Pancreas (tissue), 10 donors: ENCODE data around the gene SKIC8. TPM values are rescaled to one million over a fixed set of nuclear protein-coding genes. Genes with fewer than 3 reads are reported as not detected.

Experiments used
- ATAC-seq, 4 donors: fragments of 200-7000 bp; cut with Tn5 transposase; one replicate each; pipeline versions ENCODE4 v1.8.0 to v1.9.1; 2020; ENCODE audit warnings: mild to moderate bottlenecking in 4 of 4, moderate library complexity in 4 of 4
- DNase-seq, 6 donors: peaks; one replicate each; pipeline ENCODE4 v3.0.0-alpha.2; 2020
- FAIRE-seq: peaks from 2 replicates; lab custom pipeline; 2012; peaks lifted over from hg19 to GRCh38; lab: Jason Lieb, UNC
- H3K27ac ChIP-seq, 4 donors: fragments of 200-600 bp; sonication (generic); 1 replicate in 3 of 4; 2 replicates in 1 of 4; pipeline versions ENCODE4 v1.5.0 to v1.8.0; 2020
- H3K27me3 ChIP-seq, 4 donors: fragments of 200-600 bp; one replicate each; pipeline ENCODE4 v1.8.0; 2021
- H3K36me3 ChIP-seq, 3 donors: fragments of 200-600 bp; sonication (generic) in 1 of 3; one replicate each; pipeline versions ENCODE4 v1.5.0 to v1.8.0; 2020 to 2021
- H3K4me1 ChIP-seq, 3 donors: fragments of 200-600 bp; one replicate each; pipeline ENCODE4 v1.8.0; 2021
- H3K4me3 ChIP-seq, 4 donors: fragments of 200-600 bp; sonication (generic) in 2 of 4; one replicate each; pipeline versions ENCODE4 v1.5.0 to v1.8.0; 2020 to 2021
- H3K9me3 ChIP-seq, 4 donors: fragments of 200-600 bp; one replicate each; pipeline ENCODE4 v1.8.0; 2021
- CTCF ChIP-seq, 4 donors: fragments of 200-600 bp; sonication (generic) in 3 of 4; IDR thresholded peaks; one replicate each; pipeline versions ENCODE4 v1.5.0 to v1.8.0; 2021; ENCODE audit warnings: antibody characterized with exemption in 4 of 4
- WGBS, 2 donors: extraction: QIAGEN DNeasy Blood & Tissue Kit; methylation state at CpG; one replicate each; pipeline ENCODE4 v1.1.7; 2013; 5-methylcytosine and 5-hydroxymethylcytosine counted together
- intact Hi-C, 3 donors: fragments of 100-400 bp; cut with DNase I; formaldehyde crosslinking; loops; one replicate each; pipeline versions ENCODE4 v1.11.1 to v1.14.2; 2022
- polyA plus RNA-seq, 2 donors: library from polyadenylated mRNA; stranded (reverse); fragments of 200-250 nt; gene quantifications; one replicate each; pipeline ENCODE4 v1.2.3, GENCODE V29; 2013
- total RNA-seq, 6 donors: library from RNA; stranded (reverse); fragmentation: NEBNext Ultra II Directional in 4 of 6; extraction: Animal tissue kit (Norgen Biotek cat#: 25700) in 4 of 6; gene quantifications; one replicate each; pipeline versions ENCODE4 v1.2.1 to v1.2.4, GENCODE V29; 2021 to 2023
- donor health status: healthy with polysubstance abuse.
- donor health status: DM: no; HTN: no; CAD: no; lungs with moderate emphysema.
- donor health status: DM: no; HTN: no; CAD: no.
- donor health status: control.
- donor health status: control.
- donor health status: Bipolar disorder and iron deficiency.
- donor health status: DM: yes; HTN: yes; CAD: no.
- donor health status: DM: no; HTN: no; CAD: no.
- donor health status: DM: no; HTN: no; CAD: no.
- donor health status: DM: yes; HTN: yes; CAD: no.

The SKIC8 gene
- total and polyA plus RNA-seq, 8 donors: 17.2 to 44.6 (median 21.2) TPM

GRCh38 chr15:78282324-78282723 lies 17.1 kb downstream of the SKIC8 start:
- Histone ChIP-seq H3K36me3 (peaks cover 0 to 18% (median 12%) of the 10 kb centered on the region in 3 donors), H3K9me3 (no peaks in the 10 kb centered on the region), H3K4me3 (no peak overlapping the region), H3K27me3 (no peaks in the 10 kb centered on the region), H3K27ac (no peak overlapping the region), H3K4me1 (no peaks in the 10 kb centered on the region)
- DNase-seq: no peak
- intact Hi-C loops: no loop called here
- ATAC-seq: no peak
- FAIRE-seq: no peak
- WGBS, 2 donors: 89 to 93% methylated on average over 2 of the region's 2 CpGs
- no peak for TF ChIP-seq CTCF (IDR thresholded peaks at IDR 0.05)

- no peak for TF ChIP-seq CTCF (IDR thresholded peaks at IDR 0.05)
- WGBS, 2 donors: 94% methylated on average over 13 of the region's 13 CpGs
- Histone ChIP-seq H3K4me3 (no peak overlapping the region), H3K36me3 (peaks cover 0 to 12% (median 11%) of the 10 kb centered on the region in 3 donors), H3K27me3 (no peaks in the 10 kb centered on the region), H3K4me1 (no peaks in the 10 kb centered on the region), H3K27ac (no peak overlapping the region), H3K9me3 (no peaks in the 10 kb centered on the region)
- FAIRE-seq (no peak), DNase-seq (no peak), ATAC-seq (no peak)
- intact Hi-C loops: no loop called here
These were observed 18.9 kb downstream of the SKIC8 start for GRCh38 chr15:78280319-78281072.

- H3K4me1 ChIP-seq: no peaks in the 10 kb centered on the region
- intact Hi-C loops: no loop called here
- no peak overlapping the region for H3K4me3 ChIP-seq
- H3K36me3 ChIP-seq: peaks cover 0 to 5% (median 2%) of the 10 kb centered on the region in 3 donors
- no peak for TF ChIP-seq CTCF (IDR thresholded peaks at IDR 0.05)
- FAIRE-seq (no peak), ATAC-seq (no peak), DNase-seq (no peak)
- WGBS, 2 donors: 82 to 85% methylated on average over 6 of the region's 6 CpGs
- no peaks in the 10 kb centered on the region for H3K9me3 ChIP-seq
- no peak overlapping the region for H3K27ac ChIP-seq
- H3K27me3 ChIP-seq: no peaks in the 10 kb centered on the region
These were observed 23.1 kb downstream of the SKIC8 start for GRCh38 chr15:78276064-78276943.

- Histone ChIP-seq H3K27me3 (no peaks in the 10 kb centered on the region), H3K36me3 (peaks cover 0 to 5% (median 0%) of the 10 kb centered on the region in 3 donors), H3K4me3 (no peak overlapping the region), H3K27ac (no peak overlapping the region), H3K4me1 (no peaks in the 10 kb centered on the region), H3K9me3 (no peaks in the 10 kb centered on the region)
- DNase-seq (no peak), FAIRE-seq (no peak), ATAC-seq (no peak)
- no peak for TF ChIP-seq CTCF (IDR thresholded peaks at IDR 0.05)
- intact Hi-C loops: no loop called here
- 87 to 94% methylated on average over 5 of the region's 5 CpGs for WGBS, 2 donors
These were observed 24.4 kb downstream of the SKIC8 start for GRCh38 chr15:78274994-78275393.
